ENCODE data around the gene FEN1.

Gene FEN1

DNA sequence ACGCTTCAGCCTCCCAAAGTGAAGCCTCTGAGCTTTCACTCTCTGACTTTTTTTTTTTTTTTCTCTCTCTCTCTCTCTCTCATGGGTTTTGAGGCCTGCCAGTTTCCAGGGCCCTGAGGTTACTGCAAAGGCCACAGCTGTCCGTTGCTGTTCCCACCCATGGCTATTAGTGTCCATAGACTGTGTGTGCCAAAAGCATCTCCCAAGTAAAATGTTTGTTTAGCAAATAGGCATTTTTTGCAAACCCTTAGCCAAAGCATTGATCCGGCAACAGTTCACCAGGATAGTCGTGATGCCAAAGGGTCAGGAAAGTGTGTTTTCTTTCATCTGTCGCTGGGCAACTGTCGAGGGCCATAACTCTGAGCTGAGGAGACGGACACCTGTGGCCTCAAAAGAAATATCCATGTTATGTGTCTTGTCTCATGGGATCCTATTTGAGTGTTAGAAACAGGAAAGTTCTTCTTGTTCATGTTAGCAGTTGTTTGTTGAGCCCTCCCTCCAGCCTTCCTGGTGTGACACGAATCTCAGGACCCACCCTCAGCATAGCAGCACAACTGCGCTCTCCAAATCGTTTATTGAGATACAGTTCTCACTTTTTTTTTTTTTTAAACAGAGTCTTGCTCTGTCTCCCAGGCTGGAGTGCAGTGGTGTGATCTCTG, 53.8 kb downstream of the FEN1 start:
- no peak for DNase-seq
